ENCODE results near the gene PPP1R1C. TPM values are rescaled to one million over a fixed set of nuclear protein-coding genes. Genes with fewer than 3 reads are reported as not detected.

PPP1R1C gene
- total RNA-seq, 1 donor from 2014 or later, result 0.52 TPM

DNA sequence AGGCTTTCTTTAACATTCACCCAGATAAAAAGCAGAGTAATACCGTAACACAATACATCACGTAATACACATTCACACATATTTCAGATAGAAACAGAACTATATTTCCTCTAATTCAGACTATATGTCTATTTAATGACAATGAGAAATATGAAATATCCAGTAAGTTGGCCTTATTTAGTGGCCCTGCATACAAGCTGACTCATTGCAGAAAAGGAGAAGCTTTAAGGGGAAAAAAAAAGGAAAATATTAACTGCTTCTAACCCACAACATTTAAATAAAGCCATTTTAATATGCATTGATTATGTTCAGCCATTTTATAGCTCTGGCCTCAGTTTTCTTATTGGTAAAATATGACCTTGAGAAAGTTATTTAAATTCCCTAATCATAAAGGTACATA is 94.8 kb downstream of the PPP1R1C start:
- TF ChIP-seq, protein P1, sequence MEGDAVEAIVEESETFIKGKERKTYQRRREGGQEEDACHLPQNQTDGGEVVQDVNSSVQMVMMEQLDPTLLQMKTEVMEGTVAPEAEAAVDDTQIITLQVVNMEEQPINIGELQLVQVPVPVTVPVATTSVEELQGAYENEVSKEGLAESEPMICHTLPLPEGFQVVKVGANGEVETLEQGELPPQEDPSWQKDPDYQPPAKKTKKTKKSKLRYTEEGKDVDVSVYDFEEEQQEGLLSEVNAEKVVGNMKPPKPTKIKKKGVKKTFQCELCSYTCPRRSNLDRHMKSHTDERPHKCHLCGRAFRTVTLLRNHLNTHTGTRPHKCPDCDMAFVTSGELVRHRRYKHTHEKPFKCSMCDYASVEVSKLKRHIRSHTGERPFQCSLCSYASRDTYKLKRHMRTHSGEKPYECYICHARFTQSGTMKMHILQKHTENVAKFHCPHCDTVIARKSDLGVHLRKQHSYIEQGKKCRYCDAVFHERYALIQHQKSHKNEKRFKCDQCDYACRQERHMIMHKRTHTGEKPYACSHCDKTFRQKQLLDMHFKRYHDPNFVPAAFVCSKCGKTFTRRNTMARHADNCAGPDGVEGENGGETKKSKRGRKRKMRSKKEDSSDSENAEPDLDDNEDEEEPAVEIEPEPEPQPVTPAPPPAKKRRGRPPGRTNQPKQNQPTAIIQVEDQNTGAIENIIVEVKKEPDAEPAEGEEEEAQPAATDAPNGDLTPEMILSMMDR (IDR thresholded peaks at IDR 0.05), result no peak
- Mint-ChIP-seq H3K4me3 (ENCODE audit: unreplicated experiment) (no peak overlapping the region), H3K27me3 (ENCODE audit: low read depth) (no peaks in the 10 kb centered on the region), H3K4me1 (ENCODE audit: low read depth) (peaks cover 6% of the 10 kb centered on the region), H3K27ac (ENCODE audit: unreplicated experiment) (no peak overlapping the region), H3K9me3 (ENCODE audit: low read depth) (peaks cover 6% of the 10 kb centered on the region), H3K36me3 (ENCODE audit: low read depth) (no peaks in the 10 kb centered on the region)
- no peak for DNase-seq (ENCODE audit: low spot score)

DNA sequence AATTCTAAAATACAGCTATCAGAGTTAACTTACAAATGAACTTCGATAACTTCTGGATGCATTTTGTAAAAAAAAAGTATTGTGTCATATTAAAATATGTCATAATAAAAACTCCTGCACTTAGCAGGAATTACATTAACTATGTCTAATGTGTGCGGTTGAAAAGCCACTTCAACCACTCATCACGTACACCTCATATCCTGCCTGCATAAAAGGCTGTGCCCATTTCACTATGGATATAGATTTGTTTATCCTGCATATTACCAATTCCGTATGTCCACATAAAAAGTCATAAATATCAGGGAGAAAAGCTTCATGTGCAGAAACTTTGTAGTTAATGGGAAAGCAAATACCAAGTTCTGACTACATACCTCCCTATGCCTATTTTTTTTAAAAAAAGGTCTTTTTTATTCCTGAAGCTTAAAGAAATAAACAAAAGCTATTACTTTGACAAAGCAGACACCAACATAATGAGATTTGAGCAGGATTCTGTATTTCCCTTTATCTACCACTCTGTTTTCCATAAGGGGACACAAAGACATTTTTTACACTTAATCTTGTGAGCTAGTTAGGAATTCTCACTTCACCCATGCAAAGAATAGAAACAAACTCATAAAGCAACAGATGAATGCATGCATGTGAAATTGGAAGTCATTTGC is 96.1 kb downstream of the PPP1R1C start:
- H3K36me3 Mint-ChIP-seq (ENCODE audit: low read depth), result no peaks in the 10 kb centered on the region
- H3K4me1 Mint-ChIP-seq (ENCODE audit: low read depth), result peaks cover 6% of the 10 kb centered on the region
- TF ChIP-seq, protein P1 (IDR thresholded peaks at IDR 0.05), result no peak
- no peak for DNase-seq (ENCODE audit: low spot score)
- H3K27me3 Mint-ChIP-seq (ENCODE audit: low read depth), result no peaks in the 10 kb centered on the region
- no peak overlapping the region for H3K27ac Mint-ChIP-seq (ENCODE audit: unreplicated experiment)
- peaks cover 6% of the 10 kb centered on the region for H3K9me3 Mint-ChIP-seq (ENCODE audit: low read depth)
- no peak overlapping the region for H3K4me3 Mint-ChIP-seq (ENCODE audit: unreplicated experiment)

DNA sequence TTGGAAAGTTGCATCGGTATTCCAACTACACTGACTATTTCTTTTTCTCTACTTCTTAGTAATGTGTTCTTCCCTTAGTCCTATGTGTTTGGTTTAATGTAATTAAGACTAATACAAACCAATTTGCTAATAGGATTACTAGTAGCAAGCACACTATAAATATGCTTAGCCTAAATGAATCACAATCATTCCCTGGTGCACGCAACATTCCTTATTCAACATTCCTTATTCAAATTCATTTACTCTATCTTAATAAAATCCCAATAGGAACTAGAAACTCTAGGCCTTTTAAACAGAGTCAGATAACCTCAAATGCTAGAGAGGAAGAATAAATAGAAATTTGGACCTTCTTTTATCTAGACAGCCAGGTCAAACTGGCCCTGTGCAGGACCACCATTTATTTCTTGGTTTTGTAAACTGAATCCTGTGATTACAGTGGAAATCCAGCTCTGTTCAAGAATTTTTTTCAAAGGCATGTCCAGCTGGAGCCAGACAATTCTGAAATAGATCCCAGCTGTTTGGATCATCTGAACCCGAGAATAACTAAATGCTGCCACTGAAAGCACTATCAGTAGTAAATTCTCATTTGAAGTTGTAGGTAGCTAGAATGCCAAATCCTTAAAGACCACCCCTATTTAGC is 103.1 kb downstream of the PPP1R1C start:
- H3K4me3 Mint-ChIP-seq (ENCODE audit: unreplicated experiment), result no peak overlapping the region
- H3K27me3 Mint-ChIP-seq (ENCODE audit: low read depth), result no peaks in the 10 kb centered on the region
- TF ChIP-seq, protein P1 (IDR thresholded peaks at IDR 0.05), result no peak
- H3K27ac Mint-ChIP-seq (ENCODE audit: unreplicated experiment), result no peak overlapping the region
- H3K9me3 Mint-ChIP-seq (ENCODE audit: low read depth), result peaks cover 12% of the 10 kb centered on the region
- peaks cover 21% of the 10 kb centered on the region for H3K4me1 Mint-ChIP-seq (ENCODE audit: low read depth)
- no peak for DNase-seq (ENCODE audit: low spot score)
- peaks cover 5% of the 10 kb centered on the region for H3K36me3 Mint-ChIP-seq (ENCODE audit: low read depth)

DNA sequence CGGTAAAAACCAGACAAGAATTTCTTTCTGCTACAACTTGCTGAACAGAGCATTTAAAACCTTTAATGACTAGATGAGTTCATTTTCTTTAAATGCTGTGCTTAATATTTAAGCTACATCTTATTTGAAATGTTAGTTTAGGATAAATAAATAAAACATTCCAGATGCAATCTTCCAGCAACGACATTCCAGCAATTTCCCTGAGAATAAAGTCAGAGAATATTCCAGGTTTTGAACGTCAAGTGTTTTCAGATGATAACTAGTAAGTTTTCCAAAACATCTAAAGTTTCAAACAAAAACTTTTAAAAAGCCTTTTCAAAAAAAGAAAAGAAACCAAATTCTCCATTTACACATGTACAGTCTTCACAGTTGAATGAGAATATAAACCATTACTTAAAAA is 104.8 kb downstream of the PPP1R1C start:
- Mint-ChIP-seq H3K27ac (ENCODE audit: unreplicated experiment) (no peak overlapping the region), H3K27me3 (ENCODE audit: low read depth) (no peaks in the 10 kb centered on the region), H3K9me3 (ENCODE audit: low read depth) (peaks cover 7% of the 10 kb centered on the region), H3K36me3 (ENCODE audit: low read depth) (peaks cover 7% of the 10 kb centered on the region), H3K4me3 (ENCODE audit: unreplicated experiment) (no peak overlapping the region), H3K4me1 (ENCODE audit: low read depth) (peaks cover 21% of the 10 kb centered on the region)
- DNase-seq (ENCODE audit: low spot score), result no peak
- TF ChIP-seq, protein P1 (IDR thresholded peaks at IDR 0.05), result no peak

DNA sequence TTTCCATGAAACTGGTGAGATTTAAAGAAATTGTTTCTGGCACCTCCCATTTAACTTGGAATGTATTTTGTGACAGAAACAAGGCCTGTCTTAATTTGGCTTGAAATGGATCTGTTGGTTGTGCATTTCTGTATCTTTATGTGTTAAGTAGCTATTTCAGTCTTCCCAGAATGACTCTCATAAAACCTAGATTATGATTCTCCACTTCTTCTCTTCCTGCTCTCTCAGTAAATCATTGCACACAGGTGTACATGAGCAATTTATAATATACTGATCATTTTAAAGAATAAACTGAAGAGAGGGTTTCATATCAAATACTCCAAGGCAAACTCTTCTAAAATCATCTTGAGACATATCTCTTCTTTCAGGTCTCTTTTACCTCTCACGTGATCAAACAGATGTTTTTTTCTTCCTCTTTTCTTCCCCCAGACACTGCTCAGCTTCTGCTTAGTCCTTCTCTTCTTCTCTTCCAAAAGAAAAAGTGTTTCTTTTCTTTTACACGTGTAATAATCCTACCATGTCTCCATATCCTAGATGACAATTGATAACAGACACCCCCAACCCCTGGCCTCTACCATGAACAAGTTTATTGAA is 112.0 kb downstream of the PPP1R1C start:
- Mint-ChIP-seq H3K4me1 (ENCODE audit: low read depth) (no peaks in the 10 kb centered on the region), H3K9me3 (ENCODE audit: low read depth) (peaks cover 7% of the 10 kb centered on the region), H3K36me3 (ENCODE audit: low read depth) (peaks cover 7% of the 10 kb centered on the region), H3K27me3 (ENCODE audit: low read depth) (no peaks in the 10 kb centered on the region), H3K4me3 (ENCODE audit: unreplicated experiment) (no peak overlapping the region), H3K27ac (ENCODE audit: unreplicated experiment) (no peak overlapping the region)
- TF ChIP-seq, protein P1 (IDR thresholded peaks at IDR 0.05), result no peak
- no peak for DNase-seq (ENCODE audit: low spot score)
